Activated CD8-positive, alpha-beta T cell treated with anti-CD3 and anti-CD28 coated beads for 36 hours (primary cell): ENCODE measurements around the gene TMEM131. TPM values are rescaled to one million over a fixed set of nuclear protein-coding genes. Genes with fewer than 3 reads are reported as not detected.

Source experiments
- ATAC-seq: fragments of 200-7000 bp; cut with Tn5 transposase; one replicate; pipeline ENCODE4 v1.10.0; 2021; ENCODE audit warnings: mild to moderate bottlenecking, moderate library complexity
- CTCF ChIA-PET: fragments of 350-600 bp; sonication (Branson Sonifier 250); formaldehyde crosslinking; loops from one replicate; lab custom pipeline; 2021; ENCODE audit warnings: antibody characterized with exemption; lab: Charles Lee
- POLR2A ChIA-PET: fragments of 350-600 bp; sonication (Branson Sonifier 250); formaldehyde crosslinking; loops from one replicate; lab custom pipeline; 2021; ENCODE audit warnings: antibody characterized with exemption; lab: Charles Lee
- DNase-seq: peaks from one replicate; pipeline ENCODE4 v3.0.0-alpha.2; 2020
- H3K27ac Mint-ChIP-seq: one replicate; pipeline ENCODE4 v1.8.0; 2021; ENCODE audit warnings: mild to moderate bottlenecking, mixed read lengths
- H3K27me3 Mint-ChIP-seq: one replicate; pipeline ENCODE4 v1.8.0; 2021; ENCODE audit warnings: mixed read lengths
- H3K36me3 Mint-ChIP-seq: one replicate; pipeline ENCODE4 v1.8.0; 2021; ENCODE audit warnings: low read depth, mixed read lengths
- H3K4me1 Mint-ChIP-seq: one replicate; pipeline ENCODE4 v1.8.0; 2021; ENCODE audit warnings: low read depth, mixed read lengths
- H3K4me3 Mint-ChIP-seq: one replicate; pipeline ENCODE4 v1.8.0; 2021; ENCODE audit warnings: mild to moderate bottlenecking, moderate library complexity, mixed read lengths
- H3K9me3 Mint-ChIP-seq: one replicate; pipeline ENCODE4 v1.8.0; 2021; ENCODE audit warnings: mixed read lengths
- CTCF ChIP-seq: fragments of 200-600 bp; IDR thresholded peaks from one replicate; pipeline ENCODE4 v1.8.0; 2022; ENCODE audit warnings: antibody characterized with exemption, mild to moderate bottlenecking
- intact Hi-C: fragments of 100-400 bp; cut with micrococcal nuclease; formaldehyde crosslinking; loops from one replicate; pipeline ENCODE4 v1.10.0; 2022
- total RNA-seq, 2 experiments: library from RNA; stranded (reverse); gene quantifications; one replicate each; pipeline ENCODE4 v1.2.3, GENCODE V29; 2021

Gene TMEM131
- total RNA-seq, 2 experiments from 2014 or later: 24.2 to 27.4 TPM

DNA sequence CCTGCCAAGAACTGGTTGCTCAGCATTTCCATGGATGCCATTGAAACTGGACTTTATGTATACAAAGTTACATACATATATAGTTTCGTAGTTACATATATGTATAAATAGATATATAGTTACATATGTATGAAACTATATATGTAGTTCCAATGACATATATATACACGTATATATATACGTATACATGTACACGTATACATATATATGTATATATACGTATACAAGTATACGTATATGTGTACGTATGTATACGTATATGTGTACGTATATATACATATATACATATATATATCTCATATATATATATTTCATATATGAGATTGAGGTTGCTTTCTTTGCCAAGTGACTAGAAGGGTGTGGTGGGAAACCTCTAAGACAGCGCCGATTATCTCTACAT lies 10.6 kb upstream of the TMEM131 start:
- Mint-ChIP-seq H3K4me1 (peaks cover 7% of the 10 kb centered on the region), H3K9me3 (no peaks in the 10 kb centered on the region), H3K27ac (no peak overlapping the region), H3K36me3 (no peaks in the 10 kb centered on the region), H3K4me3 (no peak overlapping the region), H3K27me3 (no peaks in the 10 kb centered on the region)
- ATAC-seq (no peak), DNase-seq (no peak)
- CTCF ChIA-PET: no interaction called here
- intact Hi-C loops: no loop called here
- TF ChIP-seq CTCF: no peak
- POLR2A ChIA-PET: interaction anchor here (0.6 to 0.9 kb wide), 2 partner anchors 9 to 1166 kb away, joined by 3 read pairs; no protein-coding TSS in a partner anchor

DNA sequence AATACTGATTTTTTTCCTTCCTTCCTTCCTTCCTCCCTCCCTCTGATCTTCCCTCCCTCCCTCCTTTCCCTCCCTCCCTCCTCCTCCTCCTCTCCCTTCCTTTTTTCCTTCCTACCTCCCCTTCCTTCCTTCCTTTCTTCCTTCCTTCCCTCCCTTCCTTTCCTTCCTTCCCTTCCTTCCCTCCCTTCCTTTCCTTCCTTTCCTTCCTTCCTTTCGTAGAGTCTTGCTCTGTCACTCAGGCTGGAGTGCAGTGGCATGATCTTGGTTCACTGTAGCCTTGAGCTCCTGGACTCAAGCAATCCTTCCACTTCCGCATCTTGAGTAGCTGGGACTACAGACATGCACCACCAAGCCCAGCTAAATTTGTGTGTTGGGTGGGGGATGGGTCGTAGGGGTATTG lies 8.9 kb upstream of the TMEM131 start:
- Mint-ChIP-seq H3K4me1 (peaks cover under 1% of the 10 kb centered on the region), H3K4me3 (no peak overlapping the region), H3K27me3 (no peaks in the 10 kb centered on the region), H3K36me3 (no peaks in the 10 kb centered on the region), H3K9me3 (no peaks in the 10 kb centered on the region), H3K27ac (no peak overlapping the region)
- TF ChIP-seq CTCF: no peak
- ChIA-PET POLR2A (interaction anchor here (1.2 kb wide), 1 partner anchor 10 kb away, joined by 5 read pairs; no protein-coding TSS in a partner anchor), CTCF (interaction anchor here (0.6 kb wide), 1 partner anchor 104 kb away, joined by 3 read pairs; no protein-coding TSS in a partner anchor)
- DNase-seq: no peak
- intact Hi-C loops: no loop called here
- no peak for ATAC-seq

- Mint-ChIP-seq H3K36me3 (no peaks in the 10 kb centered on the region), H3K27ac (no peak overlapping the region), H3K9me3 (no peaks in the 10 kb centered on the region), H3K4me1 (no peaks in the 10 kb centered on the region), H3K4me3 (no peak overlapping the region), H3K27me3 (no peaks in the 10 kb centered on the region)
- POLR2A ChIA-PET: interaction anchor here (1.2 kb wide), 1 partner anchor 9 kb away, joined by 5 read pairs; no protein-coding TSS in a partner anchor
- CTCF ChIA-PET: no interaction called here
- intact Hi-C loops: no loop called here
- ATAC-seq: no peak
- DNase-seq: no peak
- TF ChIP-seq CTCF: no peak
These were observed 8.3 kb upstream of the TMEM131 start for GRCh38 chr2:98004047-98004446.

DNA sequence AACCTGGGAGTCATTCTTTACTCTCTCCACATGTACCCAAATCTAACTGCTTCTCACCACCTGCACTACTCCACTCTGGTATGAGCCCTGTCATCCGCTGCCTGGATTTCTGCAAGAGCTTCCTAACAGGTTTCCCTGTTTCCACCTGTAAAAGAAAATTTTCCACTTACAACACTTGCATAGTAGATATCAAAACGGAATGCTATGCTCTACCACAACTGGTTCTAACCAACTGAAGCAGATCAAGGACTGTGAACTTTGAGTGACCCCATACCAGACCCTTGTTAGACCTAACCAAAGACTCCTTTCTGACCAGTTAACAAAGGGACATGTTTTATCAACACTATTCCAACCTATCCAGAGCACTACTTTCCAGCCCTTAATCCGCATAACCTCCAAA lies 3.8 kb upstream of the TMEM131 start:
- H3K27ac Mint-ChIP-seq: no peak overlapping the region
- TF ChIP-seq CTCF: no peak
- ChIA-PET CTCF (no interaction called here), POLR2A (no interaction called here)
- intact Hi-C loops: loop anchor here (5.0 to 10.0 kb wide), 2 partner anchors 145 to 192 kb away; no protein-coding TSS in a partner anchor
- H3K36me3 Mint-ChIP-seq: no peaks in the 10 kb centered on the region
- H3K4me1 Mint-ChIP-seq: peaks cover 3% of the 10 kb centered on the region
- no peaks in the 10 kb centered on the region for H3K9me3 Mint-ChIP-seq
- H3K27me3 Mint-ChIP-seq: no peaks in the 10 kb centered on the region
- ATAC-seq (no peak), DNase-seq (no peak)
- H3K4me3 Mint-ChIP-seq: no peak overlapping the region

- CTCF ChIA-PET: no interaction called here
- Mint-ChIP-seq H3K27ac (no peak overlapping the region), H3K9me3 (no peaks in the 10 kb centered on the region)
These were observed 2.8 kb upstream of the TMEM131 start for GRCh38 chr2:97998431-97999005.

More at GRCh38 chr2:97998431-97999005, 2.8 kb upstream of the TMEM131 start:
- peaks cover 9% of the 10 kb centered on the region for H3K4me1 Mint-ChIP-seq
- intact Hi-C loops: loop anchor here (5.0 to 10.0 kb wide), 2 partner anchors 144 to 191 kb away; no protein-coding TSS in a partner anchor
- ATAC-seq: no peak
- H3K36me3 Mint-ChIP-seq: no peaks in the 10 kb centered on the region
- no peak overlapping the region for H3K4me3 Mint-ChIP-seq
- no peak for DNase-seq
- H3K27me3 Mint-ChIP-seq: no peaks in the 10 kb centered on the region
- POLR2A ChIA-PET: interaction anchor here (0.5 kb wide), 1 partner anchor 199 kb away, joined by 4 read pairs; no protein-coding TSS in a partner anchor
- TF ChIP-seq CTCF: no peak
